MM.1S (cell line): ENCODE results near the gene FMN1.

Experiments used
- CTCF ChIP-seq: fragments of 300-600 bp; sonication (generic); IDR thresholded peaks from 2 replicates; pipeline ENCODE4 v1.5.1; 2016; ENCODE audit warnings: antibody characterized with exemption, low read length, mixed read lengths
- EZH2 ChIP-seq: fragments of 300-600 bp; sonication (generic); optimal IDR thresholded peaks from 2 replicates; pipeline ENCODE3; 2017; ENCODE audit warnings: low read depth, mild to moderate bottlenecking, antibody characterized with exemption, low read length, mixed read lengths
- EZH2phosphoT487 ChIP-seq: fragments of 300-600 bp; sonication (generic); IDR thresholded peaks from 2 replicates; pipeline ENCODE4 v1.6.1; 2018; ENCODE audit warnings: antibody characterized with exemption, low read length

DNA sequence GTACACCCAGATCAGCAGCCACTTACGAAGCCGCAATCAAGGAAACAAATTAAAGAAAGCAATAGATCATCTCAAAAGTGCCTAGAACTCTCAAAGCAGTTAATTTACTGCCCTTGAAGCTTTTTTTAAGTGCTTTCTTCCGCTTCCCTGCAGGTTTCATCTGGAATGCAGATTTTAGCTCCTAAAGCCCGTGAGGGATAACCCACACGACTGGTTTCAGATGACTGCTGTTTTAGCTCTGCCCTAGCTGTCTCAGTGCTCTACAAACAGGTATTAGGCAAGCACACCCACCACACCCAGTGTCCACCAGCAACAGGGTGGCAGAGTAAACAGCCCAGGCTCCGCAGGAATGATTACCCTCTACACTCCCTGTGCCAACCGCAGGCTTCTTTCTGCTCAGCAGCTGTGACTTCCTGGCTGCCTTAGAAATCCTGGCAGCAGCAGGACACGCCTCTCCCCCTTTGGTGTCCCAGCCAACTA is 126.0 kb downstream of the FMN1 start:
- no peak for TF ChIP-seq CTCF
- no peak for TF ChIP-seq EZH2
- no peak for TF ChIP-seq EZH2phosphoT487
